Measurements from ENCODE around the gene CETP.

CETP gene

DNA sequence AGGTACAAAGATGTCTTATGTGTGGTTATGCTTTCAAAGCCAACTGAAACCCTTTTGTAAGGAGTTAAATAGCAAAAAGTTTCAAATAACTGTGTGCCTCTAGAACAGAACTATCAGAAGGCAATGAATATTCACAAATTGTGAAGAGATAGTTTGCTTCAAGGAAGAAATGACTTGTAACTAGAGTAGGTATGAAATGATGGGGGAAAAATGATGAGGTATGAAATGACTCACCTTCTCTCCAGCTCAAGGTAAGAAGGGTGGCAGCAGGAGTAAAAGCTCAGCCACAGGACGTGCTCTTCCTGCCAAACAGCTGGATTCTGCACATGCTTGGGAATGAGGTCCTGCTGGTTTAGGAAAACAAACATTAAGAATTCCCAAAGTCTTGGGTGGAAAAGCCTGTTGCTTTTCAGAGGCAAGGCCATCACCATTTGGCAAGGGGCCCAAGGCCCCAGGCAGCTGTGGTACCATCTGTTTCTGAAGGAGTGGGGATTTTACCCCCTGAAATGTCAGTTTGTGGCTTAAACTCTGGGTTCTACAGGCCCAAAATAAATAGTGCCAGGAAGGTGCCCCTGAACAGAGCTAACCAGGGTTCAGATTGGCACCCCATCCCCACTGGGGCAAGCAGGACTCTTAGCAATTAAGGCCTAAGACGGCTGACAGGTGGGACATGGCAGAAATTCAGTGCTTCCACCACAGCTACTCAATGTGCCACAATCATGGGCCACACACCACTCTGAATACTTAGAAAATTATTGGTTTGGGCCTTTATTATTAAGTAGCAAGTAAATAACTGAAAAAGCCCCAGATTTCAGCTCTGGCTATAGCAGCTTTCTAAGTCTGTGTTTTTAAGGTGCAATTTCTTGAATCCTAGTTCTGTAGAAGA lies 16.6 kb upstream of the CETP start:
- no peak for TF ChIP-seq BHLHE40 (IDR thresholded peaks at IDR 0.05; ENCODE audit: borderline replicate concordance)
- TF ChIP-seq ARNT (IDR thresholded peaks at IDR 0.05) = no peak
- no peak for TF ChIP-seq TARDBP (IDR thresholded peaks at IDR 0.05)
- TF ChIP-seq ZNF384 (IDR thresholded peaks at IDR 0.05) = no peak
- TF ChIP-seq SUZ12 (IDR thresholded peaks at IDR 0.05) = no peak
- no peak for TF ChIP-seq FOXA1 (IDR thresholded peaks at IDR 0.05)
- no peak for TF ChIP-seq FOXK2 (IDR thresholded peaks at IDR 0.05)
- no peak for TF ChIP-seq NFRKB (IDR thresholded peaks at IDR 0.05)
- TF ChIP-seq CTBP1 (IDR thresholded peaks at IDR 0.05; ENCODE audit: borderline replicate concordance) = no peak
- no peak for TF ChIP-seq L3MBTL2 (conservative IDR thresholded peaks at IDR 0.05)
- no peak for TF ChIP-seq SP1 (IDR thresholded peaks at IDR 0.05)
- TF ChIP-seq ELF4 (IDR thresholded peaks at IDR 0.05) = no peak
- DNase-seq (ENCODE audit: extremely low spot score) = no peak
- ChIA-PET CTCF (interaction anchor here (1.4 kb wide), 1 partner anchor 19 kb away, joined by 3 read pairs; no protein-coding TSS in a partner anchor), POLR2A (interaction anchor here (1.1 kb wide), 1 partner anchor 14 kb away, joined by 5 read pairs; no protein-coding TSS in a partner anchor)

DNA sequence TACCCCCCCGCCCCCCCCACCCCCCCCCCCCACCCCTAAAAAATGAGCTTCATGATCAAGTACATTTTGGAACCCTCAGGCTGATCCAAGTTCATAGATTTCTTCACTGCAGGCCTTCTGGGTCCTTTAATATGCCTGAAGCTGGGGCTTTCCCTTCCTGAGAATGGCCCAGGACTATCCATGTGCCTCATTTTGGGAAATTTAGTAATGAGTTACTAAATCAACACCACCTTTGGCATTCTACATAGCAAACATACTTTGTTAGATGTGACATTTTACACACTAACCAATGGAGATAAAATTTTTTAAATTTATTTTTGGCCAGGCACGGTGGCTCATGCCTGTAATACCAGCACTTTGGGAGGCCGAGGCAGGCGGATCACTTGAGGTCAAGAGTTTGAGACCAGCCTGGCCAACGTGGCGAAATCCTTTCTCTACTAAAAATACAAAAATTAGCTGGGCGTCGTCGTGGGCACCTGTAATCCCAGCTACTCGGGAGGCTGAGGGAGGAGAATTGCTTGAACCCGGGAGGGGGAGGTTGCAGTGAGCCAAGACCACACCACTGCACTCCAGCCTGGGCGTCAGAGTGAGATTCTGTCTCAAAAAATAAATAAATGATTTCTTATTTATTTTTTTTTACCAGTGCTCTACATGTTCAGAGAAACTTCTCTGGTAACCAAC lies 15.8 kb upstream of the CETP start:
- TF ChIP-seq NFRKB (IDR thresholded peaks at IDR 0.05) = no peak
- no peak for TF ChIP-seq FOXA1 (IDR thresholded peaks at IDR 0.05)
- TF ChIP-seq HDGF (IDR thresholded peaks at IDR 0.05; ENCODE audit: borderline replicate concordance) = no peak
- TF ChIP-seq ZNF384 (IDR thresholded peaks at IDR 0.05) = no peak
- TF ChIP-seq FOXM1 (IDR thresholded peaks at IDR 0.05; ENCODE audit: borderline replicate concordance) = no peak
- ChIA-PET POLR2A (interaction anchor here (1.1 kb wide), 1 partner anchor 15 kb away, joined by 5 read pairs; no protein-coding TSS in a partner anchor), CTCF (interaction anchor here (1.4 kb wide), 1 partner anchor 18 kb away, joined by 3 read pairs; no protein-coding TSS in a partner anchor)
- no peak for DNase-seq (ENCODE audit: extremely low spot score)

DNA sequence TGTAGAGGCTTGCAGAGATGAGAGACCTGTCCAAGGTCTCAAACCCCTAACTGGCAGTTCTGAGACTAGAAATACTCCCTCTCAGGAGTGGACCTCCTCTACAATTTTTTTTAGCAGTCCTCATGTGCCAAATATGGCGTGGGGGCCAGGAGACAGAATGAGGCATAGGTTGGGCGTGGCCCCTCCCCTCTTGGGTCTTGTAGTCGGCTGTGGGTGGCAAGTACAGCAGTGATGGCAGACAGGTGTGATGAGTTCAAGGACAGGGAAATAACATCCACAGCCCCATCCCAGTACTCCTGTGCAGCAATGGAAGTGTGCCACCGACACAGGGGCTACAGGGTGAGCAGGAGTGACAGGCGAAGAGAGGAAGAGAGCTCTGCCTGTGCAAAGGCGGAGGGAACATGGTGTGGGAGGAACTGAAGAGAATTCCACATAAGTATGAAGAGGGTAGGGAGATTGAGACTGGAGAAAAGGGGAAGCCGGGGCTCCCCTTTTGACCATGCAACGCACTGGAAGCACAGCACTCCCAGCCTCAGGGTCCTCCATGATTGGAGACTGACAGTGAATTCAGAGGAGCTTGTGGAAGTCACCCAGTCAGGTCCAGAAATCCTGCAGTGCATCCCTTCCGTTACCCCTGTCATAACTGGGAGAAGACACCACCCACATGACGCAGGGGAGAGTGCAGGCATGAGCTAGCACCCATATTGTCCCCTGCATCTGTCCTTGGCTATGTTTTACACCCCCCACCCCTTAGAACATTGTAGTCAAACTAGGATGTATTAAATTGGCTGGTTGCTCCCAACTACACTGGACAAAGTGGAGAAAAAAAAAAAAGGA lies 14.8 kb upstream of the CETP start:
- POLR2A ChIA-PET = interaction anchor here (1.5 kb wide), 1 partner anchor 15 kb away, joined by 7 read pairs; the partner anchor contains the start of gene HERPUD1
- TF ChIP-seq NFRKB (IDR thresholded peaks at IDR 0.05) (no peak), FOXK2 (IDR thresholded peaks at IDR 0.05) (no peak), TARDBP (IDR thresholded peaks at IDR 0.05) (no peak), SP1 (IDR thresholded peaks at IDR 0.05) (no peak), FOXM1 (IDR thresholded peaks at IDR 0.05; ENCODE audit: borderline replicate concordance) (no peak), ELF4 (IDR thresholded peaks at IDR 0.05) (no peak), ARNT (IDR thresholded peaks at IDR 0.05) (no peak), HDGF (IDR thresholded peaks at IDR 0.05; ENCODE audit: borderline replicate concordance) (no peak), LEF1 (IDR thresholded peaks at IDR 0.05; ENCODE audit: borderline replicate concordance) (no peak), BHLHE40 (IDR thresholded peaks at IDR 0.05; ENCODE audit: borderline replicate concordance) (no peak), L3MBTL2 (conservative IDR thresholded peaks at IDR 0.05) (no peak), ZNF384 (IDR thresholded peaks at IDR 0.05) (no peak), FOXA1 (IDR thresholded peaks at IDR 0.05) (no peak), CTBP1 (IDR thresholded peaks at IDR 0.05; ENCODE audit: borderline replicate concordance) (no peak), SUZ12 (IDR thresholded peaks at IDR 0.05) (no peak)
- TF ChIP-seq, protein P1, sequence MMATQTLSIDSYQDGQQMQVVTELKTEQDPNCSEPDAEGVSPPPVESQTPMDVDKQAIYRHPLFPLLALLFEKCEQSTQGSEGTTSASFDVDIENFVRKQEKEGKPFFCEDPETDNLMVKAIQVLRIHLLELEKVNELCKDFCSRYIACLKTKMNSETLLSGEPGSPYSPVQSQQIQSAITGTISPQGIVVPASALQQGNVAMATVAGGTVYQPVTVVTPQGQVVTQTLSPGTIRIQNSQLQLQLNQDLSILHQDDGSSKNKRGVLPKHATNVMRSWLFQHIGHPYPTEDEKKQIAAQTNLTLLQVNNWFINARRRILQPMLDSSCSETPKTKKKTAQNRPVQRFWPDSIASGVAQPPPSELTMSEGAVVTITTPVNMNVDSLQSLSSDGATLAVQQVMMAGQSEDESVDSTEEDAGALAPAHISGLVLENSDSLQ (IDR thresholded peaks at IDR 0.05) = no peak
- CTCF ChIA-PET = interaction anchor here (0.7 to 1.4 kb wide), 2 partner anchors 17 to 80 kb away, joined by 3 read pairs; no protein-coding TSS in a partner anchor
- no peak for DNase-seq (ENCODE audit: extremely low spot score)

DNA sequence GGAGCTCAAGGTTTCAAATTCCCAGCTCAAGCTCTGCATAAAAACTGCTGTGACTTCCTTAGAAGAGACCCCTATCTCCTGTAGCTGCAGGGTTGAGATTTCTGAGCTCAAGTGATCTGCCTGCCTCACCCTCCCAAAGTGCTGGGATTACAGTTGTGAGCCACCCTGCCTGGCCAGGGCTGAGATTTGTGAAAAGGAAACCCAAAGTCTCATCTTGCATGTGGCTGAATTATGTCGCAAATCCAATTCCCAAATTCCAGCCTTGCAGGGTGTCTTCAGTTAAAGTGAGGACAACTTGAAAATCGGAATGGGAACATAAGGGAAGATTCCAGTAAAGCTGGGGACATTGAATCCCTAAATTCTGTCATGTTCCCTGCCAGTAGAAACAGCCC lies 14.2 kb upstream of the CETP start:
- no peak for TF ChIP-seq BHLHE40 (IDR thresholded peaks at IDR 0.05; ENCODE audit: borderline replicate concordance)
- no peak for TF ChIP-seq ELF4 (IDR thresholded peaks at IDR 0.05)
- TF ChIP-seq L3MBTL2 (conservative IDR thresholded peaks at IDR 0.05) = no peak
- DNase-seq (ENCODE audit: extremely low spot score) = no peak
- ChIA-PET POLR2A (interaction anchor here (1.5 kb wide), 1 partner anchor 16 kb away, joined by 7 read pairs; the partner anchor contains the start of gene HERPUD1), CTCF (interaction anchor here (0.7 kb wide), 1 partner anchor 81 kb away, joined by 3 read pairs; no protein-coding TSS in a partner anchor)

GRCh38 chr16:56948234-56948633 lies 13.5 kb upstream of the CETP start:
- no peak for TF ChIP-seq BHLHE40 (IDR thresholded peaks at IDR 0.05; ENCODE audit: borderline replicate concordance)
- TF ChIP-seq FOXK2 (IDR thresholded peaks at IDR 0.05) = no peak
- no peak for TF ChIP-seq HDGF (IDR thresholded peaks at IDR 0.05; ENCODE audit: borderline replicate concordance)
- no peak for TF ChIP-seq ARNT (IDR thresholded peaks at IDR 0.05)
- TF ChIP-seq ELF4 (IDR thresholded peaks at IDR 0.05) = no peak
- TF ChIP-seq LEF1 (IDR thresholded peaks at IDR 0.05; ENCODE audit: borderline replicate concordance) = no peak
- TF ChIP-seq FOXA1 (IDR thresholded peaks at IDR 0.05) = no peak
- no peak for TF ChIP-seq ZNF384 (IDR thresholded peaks at IDR 0.05)
- no peak for TF ChIP-seq SUZ12 (IDR thresholded peaks at IDR 0.05)
- no peak for TF ChIP-seq CTBP1 (IDR thresholded peaks at IDR 0.05; ENCODE audit: borderline replicate concordance)
- no peak for DNase-seq (ENCODE audit: extremely low spot score)
- POLR2A ChIA-PET = interaction anchor here (1.5 kb wide), 1 partner anchor 17 kb away, joined by 7 read pairs; the partner anchor contains the start of gene HERPUD1
- CTCF ChIA-PET = no interaction called here

GRCh38 chr16:56950051-56950450 lies 11.7 kb upstream of the CETP start:
- no peak for DNase-seq (ENCODE audit: extremely low spot score)
- CTCF ChIA-PET = no interaction called here
- POLR2A ChIA-PET = no interaction called here
- TF ChIP-seq NFRKB (IDR thresholded peaks at IDR 0.05) = no peak

Data from HEK293T (cell line).